GM23248 (cell line): ENCODE results near the gene CCL22. TPM values are rescaled to one million over a fixed set of nuclear protein-coding genes. Genes with fewer than 3 reads are reported as not detected.

Experiments
- DNase-seq: peaks from one replicate; pipeline ENCODE4 v3.0.0-alpha.2; 2015
- H2AFZ ChIP-seq: fragments of 200-600 bp; sonication (generic); 2 replicates; pipeline ENCODE4 v1.6.1; 2016; ENCODE audit warnings: antibody characterized with exemption
- H3F3A ChIP-seq: fragments of 200-600 bp; sonication (generic); 2 replicates; pipeline ENCODE4 v1.6.1; 2016; ENCODE audit warnings: mild to moderate bottlenecking, antibody characterized with exemption, mixed run types; ENCODE audit not compliant: insufficient read depth
- H3K27ac ChIP-seq: fragments of 200-600 bp; sonication (generic); 2 replicates; pipeline ENCODE4 v1.5.1; 2016; ENCODE audit warnings: mild to moderate bottlenecking
- H3K27me3 ChIP-seq: fragments of 200-600 bp; sonication (generic); replicated peaks from 2 replicates; pipeline ENCODE4 v1.6.1; 2016; ENCODE audit warnings: mild to moderate bottlenecking; ENCODE audit not compliant: insufficient read depth
- H3K36me3 ChIP-seq: fragments of 200-600 bp; sonication (generic); 2 replicates; pipeline ENCODE4 v1.6.1; 2016; ENCODE audit warnings: low read depth, mild to moderate bottlenecking
- H3K4me1 ChIP-seq: fragments of 200-600 bp; sonication (generic); 2 replicates; pipeline ENCODE4 v1.6.1; 2016; ENCODE audit warnings: mild to moderate bottlenecking; ENCODE audit not compliant: insufficient read depth
- H3K4me2 ChIP-seq: fragments of 200-600 bp; sonication (generic); one replicate; pipeline ENCODE4 v1.6.1; 2016; ENCODE audit warnings: mild to moderate bottlenecking; ENCODE audit not compliant: unreplicated experiment
- H3K4me3 ChIP-seq: fragments of 200-600 bp; sonication (generic); 2 replicates; pipeline ENCODE4 v1.5.1; 2016; ENCODE audit warnings: mild to moderate bottlenecking
- H3K79me2 ChIP-seq: fragments of 200-600 bp; sonication (generic); 2 replicates; pipeline ENCODE4 v1.6.1; 2016; ENCODE audit warnings: mild to moderate bottlenecking; ENCODE audit not compliant: insufficient read depth
- H3K9ac ChIP-seq: fragments of 200-600 bp; sonication (generic); 2 replicates; pipeline ENCODE4 v1.6.1; 2016; ENCODE audit warnings: mild to moderate bottlenecking
- H3K9me2 ChIP-seq: fragments of 200-600 bp; sonication (generic); 2 replicates; pipeline ENCODE4 v1.6.1; 2016; ENCODE audit warnings: mixed run types, mild to moderate bottlenecking, moderate library complexity; ENCODE audit not compliant: insufficient read depth
- H3K9me3 ChIP-seq: fragments of 200-600 bp; sonication (generic); one replicate; pipeline ENCODE4 v1.6.1; 2017; ENCODE audit warnings: low read depth
- H4K20me1 ChIP-seq: fragments of 200-600 bp; sonication (generic); 2 replicates; pipeline ENCODE4 v1.6.0; 2016; ENCODE audit not compliant: insufficient read depth
- EZH2 ChIP-seq: fragments of 200-600 bp; sonication (generic); IDR thresholded peaks from 2 replicates; pipeline ENCODE4 v1.6.1; 2018; ENCODE audit warnings: antibody characterized with exemption, mild to moderate bottlenecking; ENCODE audit not compliant: insufficient read depth, poor library complexity, severe bottlenecking
- EZH2phosphoT487 ChIP-seq: fragments of 200-600 bp; sonication (generic); IDR thresholded peaks from 2 replicates; pipeline ENCODE4 v1.6.1; 2018; ENCODE audit warnings: antibody characterized with exemption, moderate library complexity, mild to moderate bottlenecking, low read depth; ENCODE audit not compliant: insufficient read depth
- WGBS, 2 experiments: methylation state at CpG; one replicate each; pipeline ENCODE4 v1.1.6; 2015 to 2017; ENCODE audit warnings: low lambda C conversion rate in 2 of 2, low coverage in 1 of 2; ENCODE audit errors: missing lambda C conversion rate in 2 of 2; 5-methylcytosine and 5-hydroxymethylcytosine counted together
- in situ Hi-C: fragments of 300-500 bp; cut with MboI; formaldehyde crosslinking; loops from 2 replicates; pipeline ENCODE4 v1.15.0; 2020
- polyA plus RNA-seq: library from polyadenylated mRNA; unstranded; fragments of >200 nt; fragmentation: Nextera tagmentation; extraction: Ambion mirVana; gene quantifications from 2 replicates; pipeline ENCODE4 v1.2.1, GENCODE V29; 2016
- total RNA-seq: library from RNA; depleted of rRNA; stranded (reverse); fragments of >200 nt; shearing (Covaris generic); gene quantifications from 2 replicates; pipeline ENCODE4 v1.2.3, GENCODE V29; 2014

Gene CCL22
- total and polyA plus RNA-seq, 2 experiments from 2014 or later = 0.10 TPM; not detected in 1

DNA sequence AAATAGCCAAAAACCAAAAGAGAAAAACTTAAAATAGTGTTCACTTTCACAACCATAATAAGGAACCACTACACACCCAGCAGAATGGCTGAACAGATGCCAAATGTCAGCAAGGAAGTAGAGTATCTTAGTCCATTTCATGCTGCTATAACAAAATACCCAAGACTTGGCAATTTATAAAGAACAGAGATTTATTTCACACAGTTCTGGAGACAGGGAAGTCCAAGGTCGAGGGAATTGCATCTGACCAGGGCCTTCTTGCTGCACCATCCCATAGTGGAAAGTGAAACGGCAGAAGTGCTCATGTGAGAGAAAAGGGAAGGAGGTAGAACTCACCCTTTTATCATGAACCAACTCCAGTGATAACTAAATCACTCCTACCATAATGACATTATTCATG lies 33.8 kb upstream of the CCL22 start:
- Histone ChIP-seq H3K36me3 (no peaks in the 10 kb centered on the region), H3K4me1 (no peaks in the 10 kb centered on the region), H3K4me3 (no peak overlapping the region), H3K4me2 (no peak overlapping the region), H3K27me3 (peaks cover 4% of the 10 kb centered on the region; the same call in 1 of the 2 replicates), H2AFZ (no peak overlapping the region), H3K9me3 (no peaks in the 10 kb centered on the region), H4K20me1 (no peaks in the 10 kb centered on the region), H3K9ac (no peak overlapping the region), H3K79me2 (no peaks in the 10 kb centered on the region), H3F3A (no peaks in the 10 kb centered on the region), H3K27ac (no peak overlapping the region), H3K9me2 (no peaks in the 10 kb centered on the region)
- no peak for DNase-seq
- in situ Hi-C loops = no loop called here
- TF ChIP-seq EZH2phosphoT487 = no peak
- 60 to 65% methylated on average over 2 of the region's 2 CpGs for WGBS, 2 experiments

GRCh38 chr16:57325458-57325857 lies 33.1 kb upstream of the CCL22 start:
- 50 to 53% methylated on average over 1 of the region's 1 CpG for WGBS, 2 experiments
- Histone ChIP-seq H3K79me2 (no peaks in the 10 kb centered on the region), H3K27ac (no peak overlapping the region), H3K4me2 (no peak overlapping the region), H3K9me3 (no peaks in the 10 kb centered on the region), H3K4me1 (no peaks in the 10 kb centered on the region), H3K9ac (no peak overlapping the region), H3K27me3 (peaks cover 9% of the 10 kb centered on the region; the same call in 1 of the 2 replicates), H3K4me3 (no peak overlapping the region), H2AFZ (no peak overlapping the region), H3K36me3 (no peaks in the 10 kb centered on the region), H3K9me2 (no peaks in the 10 kb centered on the region), H3F3A (no peaks in the 10 kb centered on the region), H4K20me1 (no peaks in the 10 kb centered on the region)
- TF ChIP-seq EZH2 (no peak), EZH2phosphoT487 (no peak)
- DNase-seq = peak; percentile 44
- in situ Hi-C loops = no loop called here

DNA sequence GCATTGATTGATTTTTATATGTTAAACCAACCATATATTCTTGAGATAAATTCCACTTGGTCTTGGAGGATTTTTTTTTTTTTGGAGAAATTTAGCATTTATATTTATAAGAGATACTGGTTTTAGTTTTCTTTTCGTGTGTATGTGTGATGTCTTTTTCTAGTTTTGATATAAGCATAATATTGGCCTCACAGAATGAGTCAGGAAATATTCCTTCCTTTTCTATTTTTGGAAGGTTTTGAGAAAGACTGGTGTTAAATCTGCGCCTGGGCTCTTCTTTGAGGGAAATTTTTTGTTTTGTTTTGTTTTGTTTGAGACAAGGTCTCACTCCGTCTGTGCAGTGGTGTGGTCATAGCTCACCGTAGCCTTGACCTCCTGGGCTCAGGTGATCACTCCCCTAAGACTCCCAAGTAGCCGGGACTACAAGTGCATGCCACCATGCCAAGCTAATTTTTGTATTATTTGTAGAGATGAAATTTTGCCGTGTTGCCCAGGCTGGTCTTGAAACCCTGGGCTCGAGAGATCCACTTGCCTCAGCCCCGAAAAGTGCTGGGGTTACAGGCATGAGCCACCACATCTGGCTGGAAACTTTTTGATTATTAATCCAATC lies 28.8 kb upstream of the CCL22 start:
- no peak for TF ChIP-seq EZH2
- TF ChIP-seq EZH2phosphoT487 = no peak
- Histone ChIP-seq H3K9me2 (no peaks in the 10 kb centered on the region), H2AFZ (no peak overlapping the region), H4K20me1 (no peaks in the 10 kb centered on the region), H3K27ac (no peak overlapping the region), H3K4me3 (no peak overlapping the region), H3K79me2 (no peaks in the 10 kb centered on the region), H3K36me3 (no peaks in the 10 kb centered on the region), H3K4me1 (no peaks in the 10 kb centered on the region), H3K4me2 (no peak overlapping the region), H3K9me3 (no peaks in the 10 kb centered on the region), H3K27me3 (peaks cover 49% of the 10 kb centered on the region), H3K9ac (no peak overlapping the region), H3F3A (no peaks in the 10 kb centered on the region)
- in situ Hi-C loops = no loop called here
- no peak for DNase-seq
- 66 to 68% methylated on average over 8 of the region's 8 CpGs for WGBS, 2 experiments

DNA sequence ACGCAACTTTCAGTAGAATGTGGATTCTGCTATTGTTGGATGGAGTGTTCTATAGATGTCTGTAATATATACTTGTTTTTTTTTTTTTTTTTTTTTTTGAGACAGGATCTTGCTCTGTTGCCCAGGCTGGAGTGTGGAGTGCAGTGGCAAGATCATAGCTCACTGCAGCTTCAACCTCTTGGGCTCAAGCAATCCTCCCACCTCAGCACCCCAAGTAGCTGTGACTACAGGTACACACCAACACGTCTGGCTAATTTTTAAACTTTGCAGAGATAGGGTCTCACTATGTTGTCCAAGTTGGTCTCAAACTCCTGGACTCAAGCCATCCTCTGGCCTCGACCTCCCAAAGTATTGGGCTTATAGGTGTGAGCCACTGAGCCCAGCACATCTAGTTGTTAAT lies 27.2 kb upstream of the CCL22 start:
- Histone ChIP-seq H3K4me3 (no peak overlapping the region), H4K20me1 (no peaks in the 10 kb centered on the region), H3K36me3 (no peaks in the 10 kb centered on the region), H3K27ac (no peak overlapping the region), H3K4me1 (no peaks in the 10 kb centered on the region), H3K27me3 (peaks cover 50% of the 10 kb centered on the region), H3K9me2 (no peaks in the 10 kb centered on the region), H2AFZ (no peak overlapping the region), H3K79me2 (no peaks in the 10 kb centered on the region), H3K9ac (no peak overlapping the region), H3F3A (no peaks in the 10 kb centered on the region), H3K9me3 (no peaks in the 10 kb centered on the region), H3K4me2 (no peak overlapping the region)
- no peak for DNase-seq
- in situ Hi-C loops = no loop called here
- TF ChIP-seq EZH2 = no peak
- no peak for TF ChIP-seq EZH2phosphoT487
- WGBS, 2 experiments = 32 to 33% methylated on average over 3 of the region's 3 CpGs

DNA sequence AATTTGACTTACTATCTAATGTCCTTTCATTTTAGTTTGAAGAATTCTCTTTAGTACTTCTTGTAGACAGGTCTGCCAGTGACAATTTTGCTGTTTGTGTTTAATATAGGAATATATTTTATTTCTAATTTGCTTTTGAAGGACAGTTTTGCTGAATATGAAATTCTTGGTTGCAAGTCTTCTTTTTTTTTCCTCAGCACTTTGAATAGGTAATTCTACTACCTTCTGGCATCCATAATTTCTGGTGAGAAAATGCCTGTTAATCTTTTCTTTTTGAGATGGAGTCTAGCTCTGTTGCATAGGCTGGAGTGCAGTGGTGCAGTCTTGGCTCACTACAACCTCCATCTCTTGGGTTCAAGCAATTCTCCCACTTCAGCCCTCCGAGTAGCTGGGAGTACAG lies 25.2 kb upstream of the CCL22 start:
- Histone ChIP-seq H3F3A (no peaks in the 10 kb centered on the region), H3K9ac (no peak overlapping the region), H3K4me1 (no peaks in the 10 kb centered on the region), H3K4me3 (no peak overlapping the region), H3K36me3 (no peaks in the 10 kb centered on the region), H3K4me2 (no peak overlapping the region), H3K27me3 (peaks cover 62% of the 10 kb centered on the region), H3K9me3 (no peaks in the 10 kb centered on the region), H3K79me2 (no peaks in the 10 kb centered on the region), H3K27ac (no peak overlapping the region), H4K20me1 (no peaks in the 10 kb centered on the region), H2AFZ (no peak overlapping the region), H3K9me2 (no peaks in the 10 kb centered on the region)
- WGBS, 2 experiments = 67 to 75% methylated on average over 1 of the region's 1 CpG
- DNase-seq = no peak
- no peak for TF ChIP-seq EZH2phosphoT487
- no peak for TF ChIP-seq EZH2
- in situ Hi-C loops = no loop called here
